HL-60 (cell line): ENCODE measurements around the gene MRPS34.

Experiments
- CTCF ChIP-seq: IDR thresholded peaks from one replicate; pipeline ENCODE4 v1.5.1; 2011; ENCODE audit warnings: low read length, control low read depth, inconsistent platforms; ENCODE audit not compliant: insufficient read depth
- POLR2AphosphoS5 ChIP-seq: IDR thresholded peaks from 2 replicates; pipeline ENCODE4 v1.6.1; 2012; ENCODE audit warnings: low read depth
- REST ChIP-seq: IDR thresholded peaks from 2 replicates; pipeline ENCODE4 v1.6.1; 2012; ENCODE audit warnings: low read depth; ENCODE audit not compliant: insufficient replicate concordance

GRCh38 chr16:1740781-1741490 is 32.0 kb downstream of the MRPS34 start:
- TF ChIP-seq CTCF (no peak), REST (no peak), POLR2AphosphoS5 (no peak)
